SK-MEL-5 (cell line): ENCODE results near the gene ANK3. TPM values are rescaled to one million over a fixed set of nuclear protein-coding genes. Genes with fewer than 3 reads are reported as not detected.

ENCODE experiments used
- DNase-seq: peaks from one replicate; pipeline ENCODE4 v3.0.0-alpha.2; 2016; ENCODE audit warnings: low read depth, low spot score
- in situ Hi-C: cut with HindIII; loops from 2 replicates; pipeline ENCODE4 v1.10.0; 2016; ENCODE audit warnings: low sequenced_read_pairs, high pct_unique_total_duplicates, low pct_unique_long_range_greater_than_20kb
- polyA plus RNA-seq, 2 experiments: library from polyadenylated mRNA; depleted of rRNA; stranded (reverse); fragments of >200 nt; gene quantifications; 2 replicates each; pipeline ENCODE4 v1.2.3, GENCODE V29; 2015
- total RNA-seq: library from RNA; depleted of rRNA; stranded (reverse); fragments of >200 nt; shearing (Covaris generic); gene quantifications from 2 replicates; pipeline ENCODE4 v1.2.3, GENCODE V29; 2014; rRNA removed

The ANK3 gene
- 0.40 and 2.0 TPM in 2 replicates for total RNA-seq
- polyA plus RNA-seq (2015; cell fraction: cytosol; rRNA removed): 2.3 and 3.5 TPM in 2 replicates
- 9.2 and 11.7 TPM in 2 replicates for polyA plus RNA-seq (2015; cell fraction: nucleus; rRNA removed)

DNA sequence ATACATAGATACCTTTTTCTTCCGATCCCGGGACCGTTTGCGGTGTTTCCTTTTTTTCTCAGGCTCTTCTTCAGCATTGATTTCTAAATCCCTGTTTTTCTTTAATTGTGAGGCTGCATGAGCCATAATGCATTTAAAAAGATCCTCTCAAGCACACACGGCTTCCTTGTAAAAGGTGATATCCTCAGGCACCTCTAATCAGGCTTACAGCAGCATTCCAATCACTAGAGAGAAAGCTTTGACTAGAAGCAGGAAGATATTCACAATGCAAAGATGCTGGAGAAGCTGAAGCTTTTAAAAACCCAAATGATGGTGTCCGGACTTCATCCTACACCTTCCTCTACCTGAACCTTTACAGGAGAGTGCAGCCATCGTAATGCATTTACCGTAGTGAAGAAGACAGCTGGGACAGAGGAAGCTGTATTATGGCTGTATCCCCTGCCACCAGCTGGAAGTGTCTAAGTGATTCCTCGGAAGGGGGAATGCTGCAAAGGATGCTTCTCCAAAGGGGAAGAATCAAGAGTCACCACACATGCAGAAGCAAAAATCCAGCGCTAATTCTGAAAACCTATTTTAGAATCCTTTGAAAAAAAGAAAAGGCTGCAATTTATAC lies at the start of gene ANK3:
ANK3 (minus strand) TSS at position 463 of the 613 bp plus-strand sequence; CDS start at position 126, 337 bp downstream.
- no peak for DNase-seq
- in situ Hi-C loops: no loop called here

DNA sequence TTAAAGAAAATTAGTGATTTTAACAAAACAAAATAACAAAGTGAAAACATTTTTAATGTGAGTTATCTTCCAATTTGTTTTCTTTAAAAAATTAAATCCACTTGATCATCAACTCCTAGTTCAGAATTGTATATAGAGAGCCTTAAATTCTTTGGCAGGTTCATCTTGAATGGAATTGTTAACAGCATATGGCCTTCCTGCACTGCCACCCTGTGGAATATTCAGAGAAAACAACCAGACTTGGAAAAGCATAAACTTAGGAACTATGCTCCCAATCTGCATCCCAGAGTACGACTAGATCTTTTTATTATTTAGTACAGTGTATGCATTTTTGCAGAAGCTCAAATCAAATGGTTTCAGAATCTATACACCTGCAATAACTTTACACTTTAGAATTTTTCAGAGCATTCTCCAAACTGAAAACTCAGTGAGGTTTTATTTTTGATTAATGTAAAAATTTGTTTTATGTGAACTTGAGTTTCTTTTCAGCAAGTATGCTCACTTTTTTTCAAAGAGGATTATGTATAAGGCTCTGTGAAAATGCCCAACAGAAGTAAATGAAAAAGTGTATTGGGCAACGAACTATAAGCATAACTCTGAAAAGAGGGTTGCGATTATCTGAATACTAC lies 44.9 kb upstream of the ANK3 start:
- peak; percentile 64 for DNase-seq
- in situ Hi-C loops: no loop called here

DNA sequence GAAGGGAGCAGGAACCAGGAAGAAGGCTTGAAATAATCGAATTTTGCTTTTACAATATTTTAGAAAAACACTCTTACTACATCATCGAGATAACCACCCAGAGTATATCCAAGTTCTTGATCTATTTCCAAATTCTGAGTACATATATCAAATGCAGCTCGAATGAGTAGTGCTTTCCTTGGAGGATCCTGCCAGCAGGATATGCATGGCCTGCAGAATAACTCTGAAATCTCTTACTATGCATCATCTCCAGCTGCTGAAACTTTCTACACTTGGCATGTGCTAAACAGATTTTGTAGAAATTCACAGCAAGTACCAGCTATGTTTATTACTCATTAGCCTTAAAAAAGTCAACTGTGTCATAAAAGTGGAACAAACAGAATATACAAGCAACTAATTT lies 44.0 kb upstream of the ANK3 start:
- DNase-seq: no peak
- in situ Hi-C loops: no loop called here

DNA sequence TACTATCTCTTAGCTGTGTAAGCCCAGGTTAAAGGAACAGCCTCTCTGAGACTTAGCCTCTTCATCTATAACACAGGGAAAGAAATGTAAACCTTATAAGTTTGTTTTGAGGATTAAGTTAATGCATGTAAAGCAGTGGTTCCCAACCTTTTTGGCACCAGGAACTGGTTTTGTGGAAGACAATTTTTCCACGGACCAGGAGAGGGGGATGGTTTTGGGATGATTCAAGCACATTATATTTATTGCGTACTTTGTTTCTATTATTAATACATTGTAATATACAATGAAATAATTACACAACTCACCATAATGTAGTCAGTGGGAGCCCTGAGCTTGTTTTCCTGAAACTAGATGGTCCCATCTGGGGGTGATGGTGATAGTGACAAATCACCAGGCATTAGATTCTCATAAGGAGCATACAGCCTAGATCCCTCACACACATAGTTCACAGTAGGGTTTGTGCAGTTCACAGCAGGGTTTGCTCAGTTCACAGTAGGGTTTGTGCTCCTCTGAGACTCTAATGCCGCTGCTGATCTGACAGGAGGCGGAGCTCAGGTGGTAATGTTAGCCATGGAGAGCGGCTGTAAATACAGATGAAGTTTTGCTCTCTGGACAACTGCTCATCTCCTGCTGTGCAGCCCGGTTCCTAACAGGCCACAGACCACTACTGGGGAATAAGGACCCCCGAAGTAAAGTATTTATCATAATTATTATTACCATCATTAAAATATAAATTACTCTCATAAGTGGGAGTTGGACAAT lies 41.3 kb upstream of the ANK3 start:
- in situ Hi-C loops: no loop called here
- no peak for DNase-seq

DNA sequence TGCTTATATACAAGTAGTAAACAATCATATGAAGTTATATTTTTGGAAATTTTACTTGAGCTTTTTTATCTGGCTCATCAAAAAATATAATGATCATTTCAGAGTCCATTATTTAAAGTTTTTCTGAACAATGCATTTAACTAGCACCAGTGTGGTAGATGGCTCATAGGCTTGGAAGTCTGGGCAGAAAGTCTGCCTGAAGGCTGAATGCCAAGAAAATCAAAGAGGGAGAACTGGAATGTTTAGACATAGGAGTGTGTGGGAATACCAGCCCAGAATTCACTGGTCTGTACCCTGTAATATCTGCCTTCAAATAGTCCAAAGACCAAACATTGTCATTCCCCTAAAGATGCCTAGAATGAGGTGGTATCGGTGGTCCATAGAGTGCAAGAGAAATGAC lies 40.3 kb upstream of the ANK3 start:
- no peak for DNase-seq
- in situ Hi-C loops: no loop called here

DNA sequence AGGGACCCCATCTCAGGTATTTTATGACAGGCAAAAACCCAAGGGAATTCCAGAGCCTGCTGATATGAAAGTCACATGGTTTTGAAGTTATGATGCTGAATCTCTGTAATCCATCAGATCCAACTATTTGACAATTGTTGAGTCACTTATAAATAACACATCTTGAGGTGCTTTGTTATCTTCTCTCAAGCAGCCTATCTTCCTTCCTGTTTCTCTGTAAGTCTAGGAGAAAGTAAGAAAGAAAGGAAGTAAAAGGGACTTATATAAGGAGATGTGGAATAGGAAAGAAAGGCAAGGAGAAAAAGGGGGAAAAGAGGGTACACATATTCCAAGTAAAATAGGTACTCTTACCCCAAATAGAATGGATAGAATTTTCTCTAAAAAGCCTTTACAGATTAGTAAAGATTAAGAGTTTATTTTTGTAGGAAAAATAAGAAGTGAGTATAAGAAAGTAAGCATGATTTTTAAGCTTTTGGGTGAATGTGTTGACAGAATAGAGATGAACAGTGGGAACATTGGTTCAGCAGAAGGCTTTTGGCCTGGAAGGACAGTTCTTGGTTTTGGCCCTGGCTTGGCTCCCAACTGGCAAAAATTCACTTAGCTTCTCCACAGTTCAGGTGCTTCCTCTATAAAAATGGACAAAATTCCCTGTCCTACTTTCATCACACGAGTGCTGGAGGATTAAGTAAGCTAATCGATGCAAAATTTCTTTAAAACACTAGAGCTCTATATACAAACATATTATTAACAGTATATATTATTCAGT lies 39.6 kb upstream of the ANK3 start:
- DNase-seq: no peak
- in situ Hi-C loops: no loop called here

DNA sequence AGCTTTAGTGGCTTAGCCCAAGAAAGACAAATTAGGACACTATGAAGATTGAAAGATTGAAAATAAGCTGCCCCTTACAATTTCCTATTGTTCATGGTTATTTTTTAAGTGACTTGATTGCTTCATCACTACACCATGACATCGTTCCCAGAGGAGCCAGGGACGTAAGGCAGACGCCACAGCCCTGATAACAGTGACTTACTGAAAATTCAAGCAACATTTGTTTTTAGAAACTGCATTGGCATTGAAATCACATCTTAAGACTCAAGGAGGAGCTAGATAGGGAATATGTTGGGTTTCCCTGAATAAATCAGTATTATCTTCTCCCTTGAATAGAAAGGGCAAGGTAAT lies 38.7 kb upstream of the ANK3 start:
- in situ Hi-C loops: no loop called here

DNA sequence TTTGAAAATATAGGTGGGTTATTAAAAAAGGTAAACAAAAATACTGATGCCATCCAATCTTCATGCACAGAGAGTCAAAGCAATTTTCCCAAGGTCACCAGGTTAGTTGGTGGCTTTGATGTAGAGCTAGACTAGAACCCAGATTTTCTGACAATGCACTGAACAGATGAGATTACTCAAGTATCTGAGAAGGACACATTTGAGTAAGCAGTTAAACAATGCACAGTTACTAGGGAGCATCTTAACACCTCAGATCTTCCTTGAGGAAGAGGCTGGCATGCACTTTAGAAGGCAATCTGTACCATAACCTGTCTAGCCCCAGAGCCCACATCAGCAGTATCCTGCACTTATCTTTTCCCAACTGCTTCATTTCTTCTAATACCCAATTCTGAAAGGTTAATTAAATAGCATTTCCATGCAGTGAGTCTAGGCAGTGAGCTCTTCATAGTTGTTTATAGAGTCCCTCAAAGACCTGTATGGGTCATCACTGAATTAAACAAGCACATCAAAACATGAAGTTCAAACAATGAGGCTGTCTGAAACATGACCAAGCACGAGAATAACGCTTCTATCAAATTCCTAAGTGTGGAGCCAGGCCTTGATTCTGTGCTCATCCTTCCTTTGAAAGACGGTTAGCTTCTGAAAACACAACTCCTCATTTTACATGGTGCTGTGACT lies 38.2 kb upstream of the ANK3 start:
- no peak for DNase-seq
- in situ Hi-C loops: no loop called here

More for the DNA sequence above, 38.7 kb upstream of the ANK3 start:
- DNase-seq: no peak

DNA sequence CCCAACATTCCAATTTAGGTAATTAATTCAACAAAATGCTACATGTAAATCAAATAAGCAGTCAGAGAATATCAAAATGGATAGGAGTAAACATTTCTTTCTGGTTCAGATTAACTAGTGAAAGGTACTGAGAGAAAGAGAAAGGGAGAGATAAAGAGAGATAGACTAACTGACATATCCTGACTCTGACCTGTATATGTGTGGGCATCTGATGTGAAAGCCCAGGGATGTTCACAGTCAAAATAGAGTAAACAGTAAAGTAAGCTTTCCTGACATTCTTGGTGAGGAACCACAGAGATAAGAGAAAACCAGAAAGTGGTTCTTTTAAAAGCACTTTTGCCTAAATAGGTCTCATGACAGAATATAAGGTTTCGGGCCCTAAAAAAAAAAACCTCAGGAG lies 37.5 kb upstream of the ANK3 start:
- in situ Hi-C loops: no loop called here
- DNase-seq: no peak

DNA sequence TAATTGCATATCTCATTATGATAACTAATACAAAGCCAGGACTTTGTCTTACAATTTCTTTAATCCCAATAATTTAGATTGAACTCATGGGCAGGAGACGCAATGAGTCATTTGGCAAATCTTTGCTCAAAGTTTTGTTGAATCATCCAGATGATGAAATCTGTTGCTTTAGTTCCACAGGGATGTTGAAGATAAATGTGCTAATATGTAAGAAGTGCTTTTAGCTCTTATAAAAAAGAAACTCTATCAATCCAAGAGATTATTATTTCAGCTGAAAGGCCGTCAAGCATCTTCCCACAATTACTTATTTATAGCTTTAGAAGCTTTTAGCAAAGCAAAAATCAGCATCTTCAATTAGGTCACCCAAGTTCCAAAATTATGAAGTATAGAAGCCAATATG lies 36.8 kb upstream of the ANK3 start:
- in situ Hi-C loops: no loop called here
- no peak for DNase-seq

DNA sequence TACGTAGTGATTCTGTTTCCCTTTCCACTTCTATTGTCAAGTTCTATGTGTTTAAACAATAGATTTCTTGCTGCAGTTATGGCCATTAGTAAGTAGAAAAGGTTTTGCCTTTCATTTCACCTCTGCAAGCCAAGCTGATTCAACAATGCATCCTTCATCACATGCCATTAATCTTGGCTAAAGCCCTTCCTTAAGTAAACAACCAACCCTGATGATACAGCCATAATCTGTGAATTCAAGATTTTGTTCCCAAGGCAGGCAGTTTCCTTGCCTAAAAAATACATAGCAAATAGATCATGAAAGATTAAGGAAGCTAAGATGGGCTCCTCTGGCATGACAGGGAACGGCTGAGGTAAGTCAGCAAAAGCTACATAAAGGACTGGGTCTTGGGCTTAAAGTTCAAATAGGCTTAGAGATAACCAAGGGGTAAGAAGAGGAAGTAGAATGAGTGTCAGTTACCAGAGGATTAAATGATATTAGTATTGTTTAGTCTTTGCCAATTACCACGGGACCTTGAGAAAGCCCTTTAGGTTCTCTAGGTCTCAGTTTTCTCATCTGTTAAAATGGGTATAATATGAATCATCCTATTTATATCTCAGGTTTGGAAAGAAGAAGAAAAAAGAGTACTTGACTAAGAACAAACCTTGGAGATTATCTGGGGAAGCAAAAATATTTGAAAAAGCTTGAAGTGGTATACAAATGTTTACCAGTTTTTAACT lies 35.9 kb upstream of the ANK3 start:
- DNase-seq: no peak
- in situ Hi-C loops: no loop called here

DNA sequence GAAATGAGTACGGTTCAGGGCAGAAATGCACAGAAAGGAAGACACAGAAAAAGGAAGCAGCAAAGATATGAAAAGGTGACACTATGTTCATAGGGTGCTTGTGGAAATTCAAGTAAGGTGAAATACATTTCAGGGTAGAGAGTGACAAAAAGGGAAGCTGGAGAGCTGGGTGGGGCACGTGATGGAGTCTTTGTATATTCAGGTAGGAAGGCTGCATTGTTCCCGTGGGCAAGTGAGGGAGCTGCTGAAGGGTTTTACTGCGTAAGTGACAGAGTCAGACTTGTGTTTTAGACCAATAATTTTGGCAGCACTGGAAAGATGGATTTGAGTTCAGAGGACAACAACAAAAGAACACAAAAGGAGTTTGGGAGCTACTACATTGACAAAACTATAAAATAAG lies 35.3 kb upstream of the ANK3 start:
- DNase-seq: no peak

DNA sequence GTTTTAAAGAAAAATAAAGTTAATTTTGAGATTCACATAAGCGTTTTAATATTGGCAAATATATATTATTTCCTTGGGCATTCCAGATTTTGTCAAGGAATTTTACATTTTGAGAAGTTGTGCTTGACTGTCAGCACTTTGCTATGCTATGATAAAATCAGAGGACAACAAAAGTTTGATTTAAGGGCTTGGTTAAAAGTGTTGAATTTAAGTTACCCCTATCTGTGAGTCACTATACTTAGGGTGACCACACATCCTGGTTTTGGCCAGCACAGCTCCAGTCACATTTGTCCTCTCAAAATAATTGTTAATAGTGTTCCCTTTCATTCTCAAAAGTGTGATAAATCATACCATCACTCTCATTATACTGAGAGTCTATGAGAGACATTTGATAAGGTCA lies 34.2 kb upstream of the ANK3 start:
- in situ Hi-C loops: no loop called here
- no peak for DNase-seq

More for the DNA sequence above, 35.3 kb upstream of the ANK3 start:
- in situ Hi-C loops: no loop called here

DNA sequence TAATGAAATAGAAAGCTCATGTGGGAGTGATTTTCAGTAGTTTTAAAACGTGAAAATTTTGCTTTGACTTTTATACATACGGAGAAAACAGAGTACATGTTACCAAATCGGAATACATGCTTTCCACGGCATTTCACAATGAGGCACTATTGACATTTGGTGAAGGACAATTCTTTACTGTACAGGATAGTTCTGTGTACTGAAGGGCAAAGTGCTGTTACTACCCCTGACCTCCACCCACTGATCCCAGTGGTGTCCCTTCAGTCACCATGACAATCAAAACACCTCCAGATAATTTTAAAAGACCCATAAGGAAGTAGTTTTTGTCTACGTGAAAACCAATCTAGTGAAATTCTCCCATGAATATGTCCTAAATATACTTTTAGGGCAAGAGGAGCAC lies 33.1 kb upstream of the ANK3 start:
- in situ Hi-C loops: no loop called here
- no peak for DNase-seq

DNA sequence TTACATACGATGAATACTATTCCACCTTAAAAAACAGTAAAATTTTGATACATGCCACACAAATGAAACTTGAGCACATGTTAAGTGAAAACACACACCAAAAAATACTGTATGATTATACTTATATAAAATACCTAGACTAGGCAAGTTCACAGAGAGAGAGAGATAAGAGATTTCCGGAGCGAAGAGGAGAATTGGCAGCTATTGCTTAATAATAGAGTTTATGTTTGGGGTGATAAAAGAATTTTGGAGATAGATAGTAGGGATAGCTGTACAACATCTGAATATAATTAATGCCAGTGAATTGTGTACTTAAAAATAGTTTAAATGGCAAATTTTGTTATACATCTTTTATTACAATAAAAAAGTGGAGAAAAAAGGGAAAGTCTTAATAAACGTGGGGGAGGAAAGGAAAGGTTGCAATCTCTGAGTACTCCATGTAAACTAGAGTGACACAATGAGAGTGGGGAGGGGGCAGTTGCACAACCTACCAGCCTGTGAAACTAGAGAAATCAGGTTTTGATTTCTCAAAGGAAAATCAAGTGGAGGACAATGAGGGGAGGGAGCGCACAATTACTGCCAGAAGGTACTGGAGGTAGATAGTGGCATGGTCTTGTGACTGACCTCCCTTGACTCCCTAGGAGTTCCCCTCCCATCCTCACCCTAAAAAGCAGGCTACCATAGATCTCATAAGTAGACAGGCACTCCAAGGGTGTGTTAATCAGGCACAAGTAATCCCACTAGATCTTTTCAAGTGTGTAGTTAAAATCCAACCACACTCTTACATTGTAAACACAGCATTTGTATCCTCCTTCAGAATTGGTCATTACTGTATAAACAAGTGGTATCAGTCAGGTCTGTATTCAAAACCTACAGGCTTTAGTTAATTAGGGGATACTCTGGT lies 31.6 kb upstream of the ANK3 start:
- no peak for DNase-seq
- in situ Hi-C loops: no loop called here

DNA sequence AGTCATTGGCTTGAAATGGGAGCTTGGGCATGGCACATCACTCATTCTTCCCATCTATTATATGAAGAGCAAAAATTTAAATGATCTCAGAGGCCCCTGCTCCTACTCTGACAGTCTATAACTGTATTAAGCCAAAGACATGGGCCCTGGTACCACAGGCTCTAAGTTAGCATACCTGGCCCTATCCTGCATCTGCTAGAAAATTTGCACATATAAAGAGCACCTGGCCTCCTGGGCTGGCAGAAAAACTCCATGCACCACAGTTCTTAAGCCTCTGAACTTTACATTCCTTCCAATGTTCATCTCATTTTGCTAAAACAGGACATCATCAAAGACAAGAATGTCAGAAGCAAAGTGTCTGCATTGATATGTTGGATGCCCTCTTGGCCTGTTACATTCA lies 29.6 kb upstream of the ANK3 start:
- in situ Hi-C loops: no loop called here

More for the DNA sequence above, 29.6 kb upstream of the ANK3 start:
- DNase-seq: no peak
